OCI-LY3 (cell line): Measurements from ENCODE around the gene SLC35F6.

Experiments used
- H2AFZ ChIP-seq: fragments of 200-600, 300-600 bp; shearing (Covaris generic); 2 replicates; pipeline ENCODE4 v1.6.0; 2014; ENCODE audit warnings: antibody characterized with exemption, low read depth, low read length
- H3K27ac ChIP-seq: fragments of 200-600, 300-600 bp; sonication (generic); 2 replicates; pipeline ENCODE4 v1.5.1; 2014; ENCODE audit warnings: mild to moderate bottlenecking, low read length, moderate library complexity, mixed read lengths
- H3K27me3 ChIP-seq: fragments of 200-600, 300-600 bp; sonication (generic); 2 replicates; pipeline ENCODE4 v1.6.1; 2014; ENCODE audit warnings: low read depth, low read length, mixed read lengths
- H3K36me3 ChIP-seq: fragments of 200-600, 300-600 bp; sonication (generic); replicated peaks from 2 replicates; pipeline ENCODE3; 2014; ENCODE audit warnings: low read depth, low read length, mixed read lengths
- H3K4me1 ChIP-seq: fragments of 300-600, 200-600 bp; sonication (generic); 2 replicates; pipeline ENCODE4 v1.6.1; 2014; ENCODE audit warnings: low read length, mixed read lengths
- H3K4me2 ChIP-seq: fragments of 200-600, 300-600 bp; sonication (generic); 2 replicates; pipeline ENCODE4 v1.6.1; 2014; ENCODE audit warnings: low read length, mixed read lengths
- H3K4me3 ChIP-seq: fragments of 300-600, 200-600 bp; sonication (generic); 2 replicates; pipeline ENCODE4 v1.5.1; 2014; ENCODE audit warnings: antibody characterized with exemption, mild to moderate bottlenecking, low read length, moderate library complexity
- H3K79me2 ChIP-seq: fragments of 300-600, 200-600 bp; shearing (Covaris generic); 2 replicates; pipeline ENCODE4 v1.6.1; 2014; ENCODE audit warnings: mild to moderate bottlenecking, low read length, mixed read lengths
- H3K9ac ChIP-seq: fragments of 300-600, 200-600 bp; shearing (Covaris generic); 2 replicates; pipeline ENCODE4 v1.6.0; 2014; ENCODE audit warnings: mild to moderate bottlenecking, low read length, moderate library complexity
- H3K9me3 ChIP-seq: fragments of 200-600, 300-600 bp; shearing (Covaris generic); 2 replicates; pipeline ENCODE4 v1.6.1; 2014; ENCODE audit warnings: low read length, mixed read lengths; ENCODE audit not compliant: insufficient read depth
- H4K20me1 ChIP-seq: fragments of 200-600, 300-600 bp; sonication (generic); 2 replicates; pipeline ENCODE4 v1.6.1; 2016; ENCODE audit warnings: low read length, mixed read lengths; ENCODE audit not compliant: insufficient read depth
- CTCF ChIP-seq: fragments of 200-600, 300-600 bp; sonication (generic); IDR thresholded peaks from 2 replicates; pipeline ENCODE4 v1.5.1; 2014; ENCODE audit warnings: antibody characterized with exemption, low read length, low read depth
- EZH2phosphoT487 ChIP-seq: fragments of 200-600 bp; shearing (Covaris generic); IDR thresholded peaks from 2 replicates; pipeline ENCODE4 v1.6.1; 2018; ENCODE audit warnings: antibody characterized with exemption, mixed run types, low read depth

Gene SLC35F6

GRCh38 chr2:26754539-26754938 lies 9.5 kb upstream of the SLC35F6 start:
- Histone ChIP-seq H3K4me1 (peaks cover 18% of the 10 kb centered on the region), H3K27ac (no peak overlapping the region), H3K36me3 (no peaks in the 10 kb centered on the region), H3K4me3 (no peak overlapping the region), H3K27me3 (no peaks in the 10 kb centered on the region), H3K9me3 (no peaks in the 10 kb centered on the region), H3K9ac (no peak overlapping the region), H2AFZ (no peak overlapping the region), H3K79me2 (no peaks in the 10 kb centered on the region), H3K4me2 (no peak overlapping the region), H4K20me1 (no peaks in the 10 kb centered on the region)
- TF ChIP-seq EZH2phosphoT487: no peak
- no peak for TF ChIP-seq CTCF

GRCh38 chr2:26754972-26755670 lies 9.0 kb upstream of the SLC35F6 start:
- Histone ChIP-seq H3K36me3 (no peaks in the 10 kb centered on the region), H3K4me2 (no peak overlapping the region), H3K27ac (no peak overlapping the region), H2AFZ (no peak overlapping the region), H4K20me1 (no peaks in the 10 kb centered on the region), H3K9ac (no peak overlapping the region), H3K9me3 (no peaks in the 10 kb centered on the region), H3K27me3 (no peaks in the 10 kb centered on the region), H3K4me1 (peaks cover 18% of the 10 kb centered on the region), H3K79me2 (no peaks in the 10 kb centered on the region), H3K4me3 (no peak overlapping the region)
- TF ChIP-seq CTCF: no peak
- TF ChIP-seq EZH2phosphoT487: no peak

GRCh38 chr2:26756337-26756736 lies 7.7 kb upstream of the SLC35F6 start:
- no peak overlapping the region for H3K4me3 ChIP-seq
- H3K9ac ChIP-seq: no peak overlapping the region
- TF ChIP-seq EZH2phosphoT487: no peak
- no peak for TF ChIP-seq CTCF
- H3K4me2 ChIP-seq: no peak overlapping the region
- peaks cover 18% of the 10 kb centered on the region for H3K4me1 ChIP-seq
- H3K36me3 ChIP-seq: no peaks in the 10 kb centered on the region
- no peaks in the 10 kb centered on the region for H3K79me2 ChIP-seq
- H3K9me3 ChIP-seq: no peaks in the 10 kb centered on the region
- H3K27me3 ChIP-seq: no peaks in the 10 kb centered on the region
- no peak overlapping the region for H3K27ac ChIP-seq
- no peak overlapping the region for H2AFZ ChIP-seq
- H4K20me1 ChIP-seq: no peaks in the 10 kb centered on the region

- TF ChIP-seq CTCF: no peak
- no peak for TF ChIP-seq EZH2phosphoT487
- Histone ChIP-seq H3K36me3 (no peaks in the 10 kb centered on the region), H3K27me3 (no peaks in the 10 kb centered on the region), H3K4me3 (no peak overlapping the region), H3K9ac (no peak overlapping the region), H3K27ac (no peak overlapping the region), H3K4me1 (peaks cover 14% of the 10 kb centered on the region), H4K20me1 (no peaks in the 10 kb centered on the region), H3K79me2 (no peaks in the 10 kb centered on the region), H3K4me2 (no peak overlapping the region; the same call in 1 of the 2 replicates), H2AFZ (no peak overlapping the region), H3K9me3 (no peaks in the 10 kb centered on the region)
These were observed 6.0 kb upstream of the SLC35F6 start for GRCh38 chr2:26757873-26758789.
